Breast epithelium (tissue), 3 donors: ENCODE measurements around the gene IFNG-AS1.

Source experiments
- POLR2A ChIP-seq: fragments of 450-650 bp; IDR thresholded peaks from one replicate; pipeline ENCODE4 v1.6.1; 2016; ENCODE audit warnings: antibody characterized with exemption, mild to moderate bottlenecking, moderate library complexity
- POLR2AphosphoS5 ChIP-seq, 3 donors: sonication (generic); formaldehyde crosslinking; IDR thresholded peaks; one replicate each; pipeline ENCODE4 v1.6.1; 2017; ENCODE audit warnings: antibody characterized with exemption in 3 of 3
- TF ChIP-seq, protein P1 (sequence below), 3 donors: fragments of 450-650 bp; IDR thresholded peaks; one replicate each; pipeline ENCODE4 v1.5.1; 2016 to 2017; ENCODE audit warnings: antibody characterized with exemption in 3 of 3, mild to moderate bottlenecking in 3 of 3, moderate library complexity in 3 of 3

DNA sequence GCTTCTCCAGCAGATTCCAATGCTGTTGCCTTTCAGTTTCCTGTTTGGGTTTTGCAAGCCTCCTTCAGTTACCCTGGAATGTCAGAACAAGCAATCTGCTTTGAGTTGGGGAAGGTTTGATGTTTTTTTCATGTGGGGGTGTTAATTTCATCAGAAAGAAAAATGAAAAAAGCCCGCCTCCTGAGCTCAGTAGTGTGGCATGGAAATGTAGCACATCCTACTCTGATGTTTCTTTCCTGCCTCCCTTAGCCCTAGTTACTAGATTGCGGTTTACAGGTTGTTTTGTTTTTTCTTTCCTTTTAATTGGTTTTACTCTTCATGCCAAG is 22.6 kb downstream of the IFNG-AS1 start:
- TF ChIP-seq, protein P1, sequence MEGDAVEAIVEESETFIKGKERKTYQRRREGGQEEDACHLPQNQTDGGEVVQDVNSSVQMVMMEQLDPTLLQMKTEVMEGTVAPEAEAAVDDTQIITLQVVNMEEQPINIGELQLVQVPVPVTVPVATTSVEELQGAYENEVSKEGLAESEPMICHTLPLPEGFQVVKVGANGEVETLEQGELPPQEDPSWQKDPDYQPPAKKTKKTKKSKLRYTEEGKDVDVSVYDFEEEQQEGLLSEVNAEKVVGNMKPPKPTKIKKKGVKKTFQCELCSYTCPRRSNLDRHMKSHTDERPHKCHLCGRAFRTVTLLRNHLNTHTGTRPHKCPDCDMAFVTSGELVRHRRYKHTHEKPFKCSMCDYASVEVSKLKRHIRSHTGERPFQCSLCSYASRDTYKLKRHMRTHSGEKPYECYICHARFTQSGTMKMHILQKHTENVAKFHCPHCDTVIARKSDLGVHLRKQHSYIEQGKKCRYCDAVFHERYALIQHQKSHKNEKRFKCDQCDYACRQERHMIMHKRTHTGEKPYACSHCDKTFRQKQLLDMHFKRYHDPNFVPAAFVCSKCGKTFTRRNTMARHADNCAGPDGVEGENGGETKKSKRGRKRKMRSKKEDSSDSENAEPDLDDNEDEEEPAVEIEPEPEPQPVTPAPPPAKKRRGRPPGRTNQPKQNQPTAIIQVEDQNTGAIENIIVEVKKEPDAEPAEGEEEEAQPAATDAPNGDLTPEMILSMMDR (IDR thresholded peaks at IDR 0.05), result no peak
- no peak for TF ChIP-seq POLR2A
- TF ChIP-seq POLR2AphosphoS5 (IDR thresholded peaks at IDR 0.05), result no peak
